Measurements from ENCODE around the gene PDGFRA. TPM values are rescaled to one million over a fixed set of nuclear protein-coding genes. Genes with fewer than 3 reads are reported as not detected.

Gene PDGFRA
- 100 to 1,000 TPM in 3 of 4 donors, 10 to 100 TPM in 1; 92.2 to 164 (median 130) TPM for total RNA-seq

- Histone ChIP-seq H3K4me3 (peak within 1 kb of the TSS; percentile 20 to 60), H3K9me3 (no peaks in the 10 kb centered on the region), H3K27ac (peak within 1 kb of the TSS in 3 of 4 donors; percentile 73 to 82 (median 76)), H3K36me3 (no peaks in the 10 kb centered on the region), H3K27me3 (peaks cover 100% of the 10 kb centered on the region), H3K4me1 (peaks cover 0 to 81% (median 28%) of the 10 kb centered on the region in 3 donors)
- 17 to 20% methylated on average over 8 of the region's 15 CpGs for WGBS, 2 donors (ENCODE audit: low coverage in 1 of 2)
- TF ChIP-seq EP300 (IDR thresholded peaks at IDR 0.05) (no peak), POLR2A (IDR thresholded peaks at IDR 0.05) (peak; percentile 19 to 43), POLR2AphosphoS5 (IDR thresholded peaks at IDR 0.05) (peak; percentile 32), CTCF (IDR thresholded peaks at IDR 0.05) (no peak)
- peak; percentile 55 for ATAC-seq
Observed at GRCh38 chr4:54228961-54229501, at the start of gene PDGFRA. Gene PDGFRA (plus strand): TSS chr4:54229293. CDS start chr4:54258769, 29,476 bp downstream.

- ATAC-seq: no peak
- TF ChIP-seq CTCF (IDR thresholded peaks at IDR 0.05) (no peak), POLR2A (IDR thresholded peaks at IDR 0.05) (no peak)
- WGBS, 2 donors (ENCODE audit: low coverage in 1 of 2): 50 to 53% methylated on average over 3 of the region's 3 CpGs
Observed at GRCh38 chr4:54184581-54184980, 44.5 kb upstream of the PDGFRA start.

GRCh38 chr4:54185044-54185780 is 43.9 kb upstream of the PDGFRA start:
- Histone ChIP-seq H3K4me1 (no peaks in the 10 kb centered on the region), H3K36me3 (no peaks in the 10 kb centered on the region), H3K27ac (no peak overlapping the region), H3K4me3 (no peak overlapping the region), H3K27me3 (peaks cover 4% of the 10 kb centered on the region), H3K9me3 (no peaks in the 10 kb centered on the region)
- TF ChIP-seq CTCF (IDR thresholded peaks at IDR 0.05) (no peak), EP300 (IDR thresholded peaks at IDR 0.05) (no peak), POLR2A (IDR thresholded peaks at IDR 0.05) (no peak), POLR2AphosphoS5 (IDR thresholded peaks at IDR 0.05) (no peak)
- ATAC-seq: no peak
- 79% methylated on average over 2 to 5 of the region's 5 CpGs for WGBS, 2 donors (ENCODE audit: low coverage in 1 of 2)

More at GRCh38 chr4:54184581-54184980, 44.5 kb upstream of the PDGFRA start:
- no peaks in the 10 kb centered on the region for H3K4me1 ChIP-seq
- no peaks in the 10 kb centered on the region for H3K9me3 ChIP-seq
- H3K27ac ChIP-seq: no peak overlapping the region
- H3K27me3 ChIP-seq: peaks cover 4% of the 10 kb centered on the region
- no peaks in the 10 kb centered on the region for H3K36me3 ChIP-seq
- H3K4me3 ChIP-seq: no peak overlapping the region

GRCh38 chr4:54185866-54186265 is 43.2 kb upstream of the PDGFRA start:
- Histone ChIP-seq H3K27me3 (peaks cover 4% of the 10 kb centered on the region), H3K36me3 (no peaks in the 10 kb centered on the region), H3K4me1 (no peaks in the 10 kb centered on the region), H3K27ac (no peak overlapping the region), H3K4me3 (no peak overlapping the region), H3K9me3 (no peaks in the 10 kb centered on the region)
- no peak for ATAC-seq
- no peak for TF ChIP-seq POLR2A (IDR thresholded peaks at IDR 0.05)
- TF ChIP-seq POLR2AphosphoS5 (IDR thresholded peaks at IDR 0.05): no peak
- no peak for TF ChIP-seq EP300 (IDR thresholded peaks at IDR 0.05)
- TF ChIP-seq CTCF (IDR thresholded peaks at IDR 0.05): no peak
- WGBS, 2 donors (ENCODE audit: low coverage in 1 of 2): 40 to 43% methylated on average over 1 of the region's 1 CpG

- Histone ChIP-seq H3K36me3 (no peaks in the 10 kb centered on the region), H3K27me3 (peaks cover 4% of the 10 kb centered on the region), H3K27ac (no peak overlapping the region), H3K4me3 (no peak overlapping the region), H3K9me3 (no peaks in the 10 kb centered on the region), H3K4me1 (no peaks in the 10 kb centered on the region)
- ATAC-seq: no peak
- WGBS, 2 donors (ENCODE audit: low coverage in 1 of 2): 88 to 94% methylated on average over 4 to 6 of the region's 6 CpGs
- TF ChIP-seq POLR2AphosphoS5 (IDR thresholded peaks at IDR 0.05) (no peak), EP300 (IDR thresholded peaks at IDR 0.05) (no peak), CTCF (IDR thresholded peaks at IDR 0.05) (no peak), POLR2A (IDR thresholded peaks at IDR 0.05) (no peak)
Observed at GRCh38 chr4:54186371-54186770, 42.7 kb upstream of the PDGFRA start.
